Osteocyte (in vitro differentiated cells): ENCODE data around the gene TFDP1. TPM values are rescaled to one million over a fixed set of nuclear protein-coding genes. Genes with fewer than 3 reads are reported as not detected.

ENCODE experiments used
- DNase-seq: peaks from one replicate; pipeline ENCODE4 v3.0.0; 2021; ENCODE audit warnings: mixed read lengths; ENCODE audit not compliant: unreplicated experiment; ENCODE audit errors: extremely low spot score
- H3K27ac Mint-ChIP-seq: one replicate; pipeline ENCODE4 v1.8.0; 2021; ENCODE audit warnings: mild to moderate bottlenecking, mixed read lengths; ENCODE audit not compliant: unreplicated experiment
- H3K27me3 Mint-ChIP-seq: one replicate; pipeline ENCODE4 v1.8.0; 2021; ENCODE audit warnings: mixed read lengths; ENCODE audit not compliant: unreplicated experiment
- H3K36me3 Mint-ChIP-seq: one replicate; pipeline ENCODE4 v1.8.0; 2021; ENCODE audit warnings: mixed read lengths; ENCODE audit not compliant: unreplicated experiment
- H3K4me1 Mint-ChIP-seq: one replicate; pipeline ENCODE4 v1.8.0; 2021; ENCODE audit warnings: mixed read lengths; ENCODE audit not compliant: unreplicated experiment
- H3K4me3 Mint-ChIP-seq: one replicate; pipeline ENCODE4 v1.8.0; 2021; ENCODE audit warnings: mild to moderate bottlenecking, moderate library complexity, mixed read lengths; ENCODE audit not compliant: unreplicated experiment
- H3K9me3 Mint-ChIP-seq: one replicate; pipeline ENCODE4 v1.8.0; 2021; ENCODE audit warnings: mixed read lengths; ENCODE audit not compliant: unreplicated experiment
- total RNA-seq: library from RNA; stranded (reverse); gene quantifications from 2 replicates; pipeline ENCODE4 v1.2.1, GENCODE V29; 2021
- TF ChIP-seq, protein P1 (sequence below): fragments of 200-600 bp; sonication (generic); IDR thresholded peaks from 2 replicates; pipeline ENCODE4 v1.5.0; 2021; ENCODE audit warnings: antibody characterized with exemption, mild to moderate bottlenecking, moderate library complexity

The TFDP1 gene
- total RNA-seq, 1 donor from 2014 or later = 66.9 TPM

DNA sequence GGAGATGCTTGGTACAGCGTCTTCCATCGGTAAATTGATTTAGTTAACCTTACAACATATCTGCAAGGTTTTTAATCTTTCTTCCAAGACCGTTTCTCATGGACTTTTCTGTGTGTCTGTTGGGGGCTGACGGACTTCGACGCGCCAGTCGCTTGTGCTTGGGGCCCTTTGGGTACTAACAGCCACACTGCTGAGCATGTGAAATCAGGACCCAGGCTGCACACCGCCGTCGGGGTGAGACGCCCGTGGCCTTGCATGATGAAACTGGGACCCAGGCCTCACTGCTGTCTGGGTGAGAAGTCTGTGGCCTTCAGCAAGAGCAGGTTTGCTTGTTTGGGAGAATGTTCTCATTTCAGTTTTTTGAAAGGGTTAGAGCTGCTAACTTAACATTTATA, 63.7 kb downstream of the TFDP1 start:
- no peak for DNase-seq
- no peaks in the 10 kb centered on the region for H3K9me3 Mint-ChIP-seq
- peak overlapping the region; percentile 83 for H3K27ac Mint-ChIP-seq
- H3K4me3 Mint-ChIP-seq = no peak overlapping the region
- peaks cover 32% of the 10 kb centered on the region for H3K4me1 Mint-ChIP-seq
- TF ChIP-seq, protein P1, sequence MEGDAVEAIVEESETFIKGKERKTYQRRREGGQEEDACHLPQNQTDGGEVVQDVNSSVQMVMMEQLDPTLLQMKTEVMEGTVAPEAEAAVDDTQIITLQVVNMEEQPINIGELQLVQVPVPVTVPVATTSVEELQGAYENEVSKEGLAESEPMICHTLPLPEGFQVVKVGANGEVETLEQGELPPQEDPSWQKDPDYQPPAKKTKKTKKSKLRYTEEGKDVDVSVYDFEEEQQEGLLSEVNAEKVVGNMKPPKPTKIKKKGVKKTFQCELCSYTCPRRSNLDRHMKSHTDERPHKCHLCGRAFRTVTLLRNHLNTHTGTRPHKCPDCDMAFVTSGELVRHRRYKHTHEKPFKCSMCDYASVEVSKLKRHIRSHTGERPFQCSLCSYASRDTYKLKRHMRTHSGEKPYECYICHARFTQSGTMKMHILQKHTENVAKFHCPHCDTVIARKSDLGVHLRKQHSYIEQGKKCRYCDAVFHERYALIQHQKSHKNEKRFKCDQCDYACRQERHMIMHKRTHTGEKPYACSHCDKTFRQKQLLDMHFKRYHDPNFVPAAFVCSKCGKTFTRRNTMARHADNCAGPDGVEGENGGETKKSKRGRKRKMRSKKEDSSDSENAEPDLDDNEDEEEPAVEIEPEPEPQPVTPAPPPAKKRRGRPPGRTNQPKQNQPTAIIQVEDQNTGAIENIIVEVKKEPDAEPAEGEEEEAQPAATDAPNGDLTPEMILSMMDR = no peak
- no peaks in the 10 kb centered on the region for H3K27me3 Mint-ChIP-seq
- H3K36me3 Mint-ChIP-seq = no peaks in the 10 kb centered on the region

DNA sequence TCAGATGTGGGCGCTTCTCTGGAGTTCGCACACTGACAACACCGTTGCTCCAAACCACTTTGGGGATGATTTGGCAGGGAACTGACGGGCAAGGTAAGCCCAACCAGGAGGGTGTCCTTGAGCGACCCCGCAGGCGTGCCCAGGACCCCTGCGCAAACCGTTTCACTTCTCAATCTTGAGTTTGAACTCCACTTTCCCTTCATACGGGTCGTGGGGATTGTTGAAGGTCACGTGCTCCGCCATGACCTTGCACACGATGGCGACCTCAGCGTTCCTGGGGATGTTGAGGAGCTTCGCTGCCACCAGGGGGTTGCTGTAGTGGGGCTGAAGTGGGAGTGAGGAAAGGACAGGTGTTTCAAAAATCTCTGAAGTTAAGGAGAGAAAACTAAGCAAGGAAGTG, 64.7 kb downstream of the TFDP1 start:
- DNase-seq = no peak

DNA sequence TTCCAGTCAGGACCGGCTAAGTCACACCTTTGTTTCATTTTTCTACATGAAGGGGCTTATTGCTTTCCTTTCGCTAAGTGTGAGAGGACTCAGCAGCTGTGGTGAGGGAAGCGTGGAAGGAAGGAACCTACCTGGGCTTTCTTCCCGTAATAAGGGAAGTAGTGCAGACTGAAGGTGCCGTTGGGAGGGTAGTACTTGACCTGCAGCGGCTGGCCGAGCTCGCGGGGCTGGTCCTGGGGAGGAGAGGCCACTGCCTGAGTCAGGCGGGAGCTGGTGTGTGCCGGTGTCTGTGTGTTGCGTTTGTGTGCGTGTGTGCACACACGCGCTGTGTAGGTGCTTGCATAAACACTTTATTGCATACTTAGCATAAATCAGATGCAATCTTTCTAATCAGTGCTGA, 65.7 kb downstream of the TFDP1 start:
- Mint-ChIP-seq H3K27ac (no peak overlapping the region), H3K4me1 (peaks cover 43% of the 10 kb centered on the region), H3K9me3 (no peaks in the 10 kb centered on the region), H3K4me3 (no peak overlapping the region), H3K27me3 (no peaks in the 10 kb centered on the region), H3K36me3 (no peaks in the 10 kb centered on the region)
- TF ChIP-seq, protein P1 = no peak
- DNase-seq = no peak

More for the DNA sequence above, 64.7 kb downstream of the TFDP1 start:
- Mint-ChIP-seq H3K4me3 (no peak overlapping the region), H3K9me3 (no peaks in the 10 kb centered on the region), H3K27me3 (no peaks in the 10 kb centered on the region), H3K36me3 (no peaks in the 10 kb centered on the region), H3K4me1 (peaks cover 42% of the 10 kb centered on the region), H3K27ac (peak overlapping the region; percentile 18)
- TF ChIP-seq, protein P1 = no peak

DNA sequence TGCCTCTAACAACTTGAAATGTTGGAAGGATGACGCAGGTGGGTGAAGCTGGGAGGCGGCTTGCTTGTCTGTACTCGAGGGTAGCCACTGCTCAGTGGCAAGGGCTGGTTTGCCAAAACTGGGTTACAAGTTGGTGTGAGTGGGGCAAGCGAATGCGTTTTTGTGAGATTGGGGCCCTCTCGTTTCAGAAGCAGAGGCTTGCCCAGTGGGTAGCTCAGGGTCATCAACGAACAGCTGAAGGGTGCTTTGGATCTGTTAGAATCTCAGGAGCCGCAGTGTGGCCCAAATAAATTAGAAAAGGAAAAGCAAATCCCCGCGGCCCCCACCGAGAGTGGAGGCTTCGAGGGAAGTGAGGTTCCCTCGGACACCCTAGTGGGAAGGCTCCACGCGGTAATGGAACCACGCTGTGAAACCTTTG, 66.2 kb downstream of the TFDP1 start:
- Mint-ChIP-seq H3K27ac (no peak overlapping the region), H3K36me3 (no peaks in the 10 kb centered on the region), H3K9me3 (no peaks in the 10 kb centered on the region), H3K4me1 (peaks cover 43% of the 10 kb centered on the region), H3K4me3 (no peak overlapping the region), H3K27me3 (no peaks in the 10 kb centered on the region)
- TF ChIP-seq, protein P1 = no peak
- DNase-seq = no peak

DNA sequence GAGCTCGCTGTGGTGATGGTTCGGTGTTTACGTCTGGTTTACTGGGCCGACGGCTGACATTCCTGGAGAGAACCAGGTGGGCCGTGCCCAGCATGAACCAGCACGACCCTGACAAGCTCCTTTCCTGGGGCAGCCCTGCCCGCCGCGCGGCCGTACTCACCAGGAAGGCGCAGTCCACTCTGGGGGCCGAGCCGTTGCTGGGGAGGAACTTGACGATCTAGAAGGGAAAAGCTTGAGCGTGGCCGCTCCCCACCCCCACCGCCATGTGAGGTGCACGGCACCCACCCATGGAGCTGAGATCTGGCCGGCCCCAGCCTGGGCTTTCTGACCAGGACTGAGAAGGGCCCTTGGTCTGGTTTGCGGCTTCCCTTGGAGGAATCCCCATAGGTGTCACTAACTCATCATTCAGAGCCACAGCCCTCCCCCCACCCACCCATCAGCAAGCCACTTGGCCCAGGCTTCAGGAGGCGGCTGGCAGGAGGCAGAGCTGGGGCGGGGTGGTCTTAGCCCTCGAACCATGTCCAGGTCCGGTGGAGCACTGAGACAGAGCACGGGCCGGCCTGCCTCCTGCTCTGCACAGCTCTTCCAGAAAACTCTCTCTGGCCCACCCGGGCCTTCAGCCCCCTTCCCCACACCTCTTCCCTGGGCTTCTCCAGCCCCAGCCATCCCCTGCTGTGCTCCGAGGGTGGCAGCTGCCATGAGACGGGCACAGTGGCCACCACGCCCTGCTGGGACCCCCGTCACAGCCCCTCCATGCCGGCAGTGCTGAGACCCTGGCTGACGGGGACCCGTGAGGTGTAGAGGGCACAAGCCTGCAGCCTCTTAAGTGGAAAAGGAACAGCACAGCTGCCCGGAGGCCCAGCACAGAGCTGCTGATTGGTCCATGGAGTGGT, 67.2 kb downstream of the TFDP1 start:
- no peaks in the 10 kb centered on the region for H3K36me3 Mint-ChIP-seq

More for the DNA sequence above, 67.2 kb downstream of the TFDP1 start:
- no peaks in the 10 kb centered on the region for H3K27me3 Mint-ChIP-seq
- H3K4me1 Mint-ChIP-seq = peaks cover 35% of the 10 kb centered on the region
- no peak overlapping the region for H3K27ac Mint-ChIP-seq
- DNase-seq = no peak
- TF ChIP-seq, protein P1 = no peak
- H3K4me3 Mint-ChIP-seq = no peak overlapping the region
- no peaks in the 10 kb centered on the region for H3K9me3 Mint-ChIP-seq
